MG63 (cell line): ENCODE measurements around the gene GRID2. TPM values are rescaled to one million over a fixed set of nuclear protein-coding genes. Genes with fewer than 3 reads are reported as not detected.

Experiments used
- DNase-seq: peaks from one replicate; pipeline ENCODE4 v3.0.0-alpha.2; 2020
- H3K27me3 ChIP-seq: fragments of 250-450 bp; sonication (Bioruptor Pico); 2 replicates; pipeline ENCODE4 v1.5.1; 2020; ENCODE audit warnings: mild to moderate bottlenecking, moderate library complexity
- H3K36me3 ChIP-seq: fragments of 250-450 bp; sonication (Bioruptor Pico); 2 replicates; pipeline ENCODE4 v1.5.1; 2020; ENCODE audit warnings: mild to moderate bottlenecking, moderate library complexity
- H3K4me3 ChIP-seq: fragments of 250-450 bp; sonication (Bioruptor Pico); 2 replicates; pipeline ENCODE4 v1.5.1; 2020; ENCODE audit warnings: mild to moderate bottlenecking, moderate library complexity
- H3K9me3 ChIP-seq: fragments of 250-450 bp; sonication (Bioruptor Pico); 2 replicates; pipeline ENCODE4 v1.5.1; 2020; ENCODE audit warnings: mild to moderate bottlenecking, moderate library complexity
- total RNA-seq: library from RNA; depleted of rRNA; stranded (reverse); fragments of >200 nt; shearing (Covaris generic); gene quantifications from 2 replicates; pipeline ENCODE4 v1.2.3, GENCODE V29; 2014; ENCODE audit warnings: low replicate concordance

The GRID2 gene
- total RNA-seq, 1 experiment from 2014 or later = not detected

DNA sequence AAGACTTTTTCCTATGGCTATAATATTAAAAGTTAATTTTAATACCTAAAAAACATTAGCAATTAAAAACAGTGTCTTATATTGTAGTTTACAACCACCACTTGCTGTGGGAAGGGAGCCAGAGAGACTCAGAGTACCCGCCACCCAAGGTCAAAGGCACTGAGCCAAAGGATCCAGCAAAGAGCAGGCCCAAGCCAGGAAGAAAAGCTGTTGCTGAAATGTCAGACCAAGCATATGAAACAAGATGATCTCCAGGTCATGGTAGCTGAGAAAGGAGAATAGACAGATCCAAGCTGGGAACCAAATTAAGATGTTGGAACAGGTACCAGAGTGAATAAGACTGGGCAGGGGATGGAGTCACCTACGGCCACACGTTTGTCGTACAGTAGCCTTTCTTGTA lies 1506.0 kb downstream of the GRID2 start:
- H3K36me3 ChIP-seq = no peaks in the 10 kb centered on the region
- H3K27me3 ChIP-seq = no peaks in the 10 kb centered on the region; the same call in 1 of the 2 replicates
- H3K4me3 ChIP-seq = no peak overlapping the region
- H3K9me3 ChIP-seq = no peaks in the 10 kb centered on the region
- no peak for DNase-seq

DNA sequence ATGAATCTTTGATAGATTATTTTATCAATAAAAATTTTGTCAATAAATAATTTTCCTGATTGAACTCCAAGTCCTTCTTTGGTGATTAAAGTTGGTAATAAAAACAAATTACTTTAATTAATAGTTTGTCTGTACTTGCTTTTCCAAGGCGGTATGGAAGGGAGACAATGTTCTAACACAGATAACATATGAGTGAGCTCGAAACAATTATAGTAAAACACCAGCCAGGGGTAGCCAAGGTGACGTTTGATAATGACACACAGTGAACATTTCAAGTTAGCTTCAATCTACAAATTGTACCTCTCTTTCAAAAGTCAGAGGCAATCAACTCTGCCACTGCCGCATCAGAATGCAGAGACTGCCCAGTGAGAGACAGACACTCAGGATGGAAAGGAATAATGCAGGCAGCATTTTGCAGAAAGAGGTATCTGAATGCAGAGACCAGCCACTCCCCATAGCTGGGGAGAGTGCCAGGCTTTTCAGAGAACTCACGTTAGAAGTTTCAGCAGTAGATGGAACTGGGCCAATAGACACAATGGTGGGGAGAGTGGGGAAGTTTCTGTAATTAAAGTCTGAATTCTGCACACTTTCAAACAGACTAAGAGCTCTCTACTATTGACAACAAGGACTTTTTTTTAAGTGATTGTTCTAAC lies 1506.7 kb downstream of the GRID2 start:
- DNase-seq = no peak
- Histone ChIP-seq H3K27me3 (no peaks in the 10 kb centered on the region; the same call in 1 of the 2 replicates), H3K9me3 (no peaks in the 10 kb centered on the region), H3K4me3 (no peak overlapping the region), H3K36me3 (no peaks in the 10 kb centered on the region)

DNA sequence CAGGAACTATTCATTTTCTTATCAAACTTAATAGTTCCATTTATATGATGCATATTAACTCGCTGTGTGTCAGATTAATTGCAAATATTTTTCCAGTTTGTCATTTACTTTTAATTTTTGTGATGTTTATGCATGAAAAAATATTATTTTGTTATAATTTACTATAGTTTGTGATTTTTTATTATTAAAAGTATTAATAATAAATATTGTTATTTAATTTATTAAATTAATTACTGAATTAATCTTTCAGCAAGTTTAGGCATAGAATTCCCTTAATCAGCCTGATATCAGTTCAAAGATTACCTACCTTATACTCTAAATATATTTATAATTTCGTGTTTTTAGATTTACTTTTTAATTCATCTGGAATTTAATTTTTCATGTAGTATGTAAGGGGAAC lies 1509.3 kb downstream of the GRID2 start:
- no peak for DNase-seq
- H3K36me3 ChIP-seq = no peaks in the 10 kb centered on the region
- no peaks in the 10 kb centered on the region; the same call in 1 of the 2 replicates for H3K27me3 ChIP-seq
- H3K9me3 ChIP-seq = no peaks in the 10 kb centered on the region
- H3K4me3 ChIP-seq = no peak overlapping the region

DNA sequence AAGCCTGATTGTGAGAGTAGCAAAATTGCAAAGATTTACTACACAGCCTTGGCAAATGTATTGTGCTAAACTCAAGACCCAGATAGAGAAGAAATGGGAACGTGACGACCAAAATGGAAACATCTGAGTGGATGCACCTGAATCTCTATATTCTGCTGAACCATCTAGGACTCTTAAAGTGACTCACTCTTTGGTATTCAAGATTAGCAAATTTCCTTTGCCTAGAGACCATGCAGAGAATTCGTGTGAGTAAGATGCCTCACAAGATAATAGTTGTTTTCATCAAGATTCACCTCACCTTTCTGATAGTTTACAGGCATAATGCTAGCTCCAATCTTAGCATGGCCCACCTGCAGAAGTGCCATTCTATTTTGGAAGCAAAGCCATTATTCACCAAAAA lies 1510.4 kb downstream of the GRID2 start:
- Histone ChIP-seq H3K9me3 (no peaks in the 10 kb centered on the region), H3K27me3 (no peaks in the 10 kb centered on the region; the same call in 1 of the 2 replicates), H3K36me3 (no peaks in the 10 kb centered on the region), H3K4me3 (no peak overlapping the region)
- DNase-seq = no peak

DNA sequence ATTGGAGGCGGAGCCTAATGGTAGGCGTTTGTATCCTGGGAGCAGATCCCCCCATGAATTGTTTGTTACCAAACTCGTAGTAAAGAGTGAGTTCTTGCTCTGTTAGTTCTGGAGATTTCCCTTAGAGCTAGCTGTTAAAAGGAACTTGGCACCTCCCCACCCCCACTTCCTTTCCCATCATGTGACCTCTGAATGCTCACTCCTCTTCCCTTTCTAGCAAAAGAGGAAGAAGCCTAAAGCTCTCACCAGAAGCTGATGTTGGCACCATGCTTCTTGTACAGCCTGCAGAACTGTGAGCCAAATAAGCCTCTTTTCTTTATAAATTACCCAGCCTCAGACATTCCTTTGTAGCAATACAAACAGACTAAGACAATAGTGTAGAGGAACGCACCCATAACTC lies 1511.0 kb downstream of the GRID2 start:
- Histone ChIP-seq H3K9me3 (no peaks in the 10 kb centered on the region), H3K36me3 (no peaks in the 10 kb centered on the region), H3K27me3 (no peaks in the 10 kb centered on the region; the same call in 1 of the 2 replicates), H3K4me3 (no peak overlapping the region)
- no peak for DNase-seq
